ENCODE data around the gene PTPRM. TPM values are rescaled to one million over a fixed set of nuclear protein-coding genes. Genes with fewer than 3 reads are reported as not detected.

PTPRM gene
- polyA plus RNA-seq, 1 donor from 2014 or later: 126 TPM

DNA sequence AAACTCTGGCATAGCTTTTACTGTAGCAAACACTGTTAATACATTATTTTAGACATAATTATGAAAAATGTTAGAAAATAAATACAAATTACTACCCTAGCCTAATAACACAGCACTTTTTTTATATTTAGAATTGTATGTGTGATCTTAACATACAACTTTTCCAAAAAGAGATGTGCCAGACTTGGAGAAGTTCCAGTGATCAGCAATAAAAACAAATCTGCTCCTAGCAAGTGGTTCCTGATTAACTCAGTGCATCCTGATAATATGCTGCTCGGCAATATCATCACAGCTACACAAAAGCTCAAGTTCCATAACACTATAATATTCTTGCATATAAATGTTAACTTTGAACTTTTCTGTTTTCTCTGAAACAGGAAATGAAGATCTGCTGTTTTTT, 22.4 kb upstream of the PTPRM start:
- Histone ChIP-seq H3K9me3 (ENCODE audit: low read length) (no peaks in the 10 kb centered on the region), H2AFZ (ENCODE audit: low read depth, low read length) (no peak overlapping the region), H3K9ac (ENCODE audit: low read length) (no peak overlapping the region), H3K27ac (ENCODE audit: low read length) (no peak overlapping the region), H3K4me3 (ENCODE audit: low read length) (no peak overlapping the region), H3K4me2 (ENCODE audit: low read length) (no peak overlapping the region), H3K36me3 (ENCODE audit: insufficient read depth, low read length) (no peaks in the 10 kb centered on the region), H4K20me1 (ENCODE audit: insufficient read depth) (no peaks in the 10 kb centered on the region), H3K79me2 (replicated peaks; ENCODE audit: insufficient read depth, low read length) (no peaks in the 10 kb centered on the region), H3K27me3 (ENCODE audit: insufficient read depth, low read depth, low read length) (no peaks in the 10 kb centered on the region), H3K9me2 (ENCODE audit: insufficient read depth, low read length) (no peaks in the 10 kb centered on the region), H3F3A (ENCODE audit: insufficient read depth, low read length, poor library complexity, severe bottlenecking) (no peaks in the 10 kb centered on the region)
- TF ChIP-seq POLR2AphosphoS5 (IDR thresholded peaks at IDR 0.05): no peak
- TF ChIP-seq EZH2 (IDR thresholded peaks at IDR 0.05; ENCODE audit: borderline replicate concordance, insufficient read depth, low read length, poor library complexity, severe bottlenecking): no peak
- TF ChIP-seq, protein P1, sequence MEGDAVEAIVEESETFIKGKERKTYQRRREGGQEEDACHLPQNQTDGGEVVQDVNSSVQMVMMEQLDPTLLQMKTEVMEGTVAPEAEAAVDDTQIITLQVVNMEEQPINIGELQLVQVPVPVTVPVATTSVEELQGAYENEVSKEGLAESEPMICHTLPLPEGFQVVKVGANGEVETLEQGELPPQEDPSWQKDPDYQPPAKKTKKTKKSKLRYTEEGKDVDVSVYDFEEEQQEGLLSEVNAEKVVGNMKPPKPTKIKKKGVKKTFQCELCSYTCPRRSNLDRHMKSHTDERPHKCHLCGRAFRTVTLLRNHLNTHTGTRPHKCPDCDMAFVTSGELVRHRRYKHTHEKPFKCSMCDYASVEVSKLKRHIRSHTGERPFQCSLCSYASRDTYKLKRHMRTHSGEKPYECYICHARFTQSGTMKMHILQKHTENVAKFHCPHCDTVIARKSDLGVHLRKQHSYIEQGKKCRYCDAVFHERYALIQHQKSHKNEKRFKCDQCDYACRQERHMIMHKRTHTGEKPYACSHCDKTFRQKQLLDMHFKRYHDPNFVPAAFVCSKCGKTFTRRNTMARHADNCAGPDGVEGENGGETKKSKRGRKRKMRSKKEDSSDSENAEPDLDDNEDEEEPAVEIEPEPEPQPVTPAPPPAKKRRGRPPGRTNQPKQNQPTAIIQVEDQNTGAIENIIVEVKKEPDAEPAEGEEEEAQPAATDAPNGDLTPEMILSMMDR (IDR thresholded peaks at IDR 0.05; ENCODE audit: poor library complexity, severe bottlenecking): no peak
- no peak for TF ChIP-seq SMC3 (conservative IDR thresholded peaks at IDR 0.05; ENCODE audit: poor library complexity)
- no peak for TF ChIP-seq TAF1 (IDR thresholded peaks at IDR 0.05; ENCODE audit: low read depth)
- TF ChIP-seq, protein P2, sequence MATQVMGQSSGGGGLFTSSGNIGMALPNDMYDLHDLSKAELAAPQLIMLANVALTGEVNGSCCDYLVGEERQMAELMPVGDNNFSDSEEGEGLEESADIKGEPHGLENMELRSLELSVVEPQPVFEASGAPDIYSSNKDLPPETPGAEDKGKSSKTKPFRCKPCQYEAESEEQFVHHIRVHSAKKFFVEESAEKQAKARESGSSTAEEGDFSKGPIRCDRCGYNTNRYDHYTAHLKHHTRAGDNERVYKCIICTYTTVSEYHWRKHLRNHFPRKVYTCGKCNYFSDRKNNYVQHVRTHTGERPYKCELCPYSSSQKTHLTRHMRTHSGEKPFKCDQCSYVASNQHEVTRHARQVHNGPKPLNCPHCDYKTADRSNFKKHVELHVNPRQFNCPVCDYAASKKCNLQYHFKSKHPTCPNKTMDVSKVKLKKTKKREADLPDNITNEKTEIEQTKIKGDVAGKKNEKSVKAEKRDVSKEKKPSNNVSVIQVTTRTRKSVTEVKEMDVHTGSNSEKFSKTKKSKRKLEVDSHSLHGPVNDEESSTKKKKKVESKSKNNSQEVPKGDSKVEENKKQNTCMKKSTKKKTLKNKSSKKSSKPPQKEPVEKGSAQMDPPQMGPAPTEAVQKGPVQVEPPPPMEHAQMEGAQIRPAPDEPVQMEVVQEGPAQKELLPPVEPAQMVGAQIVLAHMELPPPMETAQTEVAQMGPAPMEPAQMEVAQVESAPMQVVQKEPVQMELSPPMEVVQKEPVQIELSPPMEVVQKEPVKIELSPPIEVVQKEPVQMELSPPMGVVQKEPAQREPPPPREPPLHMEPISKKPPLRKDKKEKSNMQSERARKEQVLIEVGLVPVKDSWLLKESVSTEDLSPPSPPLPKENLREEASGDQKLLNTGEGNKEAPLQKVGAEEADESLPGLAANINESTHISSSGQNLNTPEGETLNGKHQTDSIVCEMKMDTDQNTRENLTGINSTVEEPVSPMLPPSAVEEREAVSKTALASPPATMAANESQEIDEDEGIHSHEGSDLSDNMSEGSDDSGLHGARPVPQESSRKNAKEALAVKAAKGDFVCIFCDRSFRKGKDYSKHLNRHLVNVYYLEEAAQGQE (IDR thresholded peaks at IDR 0.05; ENCODE audit: borderline replicate concordance): no peak
- TF ChIP-seq RAD21 (conservative IDR thresholded peaks at IDR 0.05): no peak
- no peak for TF ChIP-seq MXI1 (conservative IDR thresholded peaks at IDR 0.05; ENCODE audit: poor library complexity, severe bottlenecking)
- TF ChIP-seq EP300 (conservative IDR thresholded peaks at IDR 0.05; ENCODE audit: poor library complexity, severe bottlenecking): no peak

DNA sequence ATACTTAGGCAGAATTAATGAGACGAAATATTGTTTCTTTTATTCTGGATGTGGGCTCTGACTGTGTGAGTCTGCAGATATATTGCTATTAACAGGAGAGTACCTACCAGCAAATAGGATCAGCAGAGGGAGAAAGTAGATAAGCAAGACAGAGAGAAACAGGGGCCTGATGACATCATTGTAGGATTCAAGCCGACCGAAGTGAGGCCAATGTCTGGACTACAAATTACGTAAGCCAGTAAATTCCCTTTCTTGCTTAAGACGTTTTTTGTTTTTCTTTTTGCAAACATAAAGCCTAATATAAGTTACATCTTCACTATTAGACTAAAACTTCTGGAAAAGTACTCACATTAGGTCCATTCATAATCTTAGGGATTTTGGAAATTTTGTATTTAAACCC, 21.4 kb upstream of the PTPRM start:
- H3K4me2 ChIP-seq (ENCODE audit: low read length): no peak overlapping the region
- H4K20me1 ChIP-seq (ENCODE audit: insufficient read depth): no peaks in the 10 kb centered on the region
- no peak overlapping the region for H3K27ac ChIP-seq (ENCODE audit: low read length)
- no peaks in the 10 kb centered on the region for H3K27me3 ChIP-seq (ENCODE audit: insufficient read depth, low read depth, low read length)
- H3K9me2 ChIP-seq (ENCODE audit: insufficient read depth, low read length): no peaks in the 10 kb centered on the region
- no peaks in the 10 kb centered on the region for H3F3A ChIP-seq (ENCODE audit: insufficient read depth, low read length, poor library complexity, severe bottlenecking)
- no peak overlapping the region for H3K9ac ChIP-seq (ENCODE audit: low read length)
- H3K36me3 ChIP-seq (ENCODE audit: insufficient read depth, low read length): no peaks in the 10 kb centered on the region
- no peaks in the 10 kb centered on the region for H3K79me2 ChIP-seq (replicated peaks; ENCODE audit: insufficient read depth, low read length)
- H3K4me3 ChIP-seq (ENCODE audit: low read length): no peak overlapping the region
- H3K9me3 ChIP-seq (ENCODE audit: low read length): no peaks in the 10 kb centered on the region
- TF ChIP-seq EP300 (conservative IDR thresholded peaks at IDR 0.05; ENCODE audit: poor library complexity, severe bottlenecking) (no peak), EZH2 (IDR thresholded peaks at IDR 0.05; ENCODE audit: borderline replicate concordance, insufficient read depth, low read length, poor library complexity, severe bottlenecking) (no peak), POLR2AphosphoS5 (IDR thresholded peaks at IDR 0.05) (no peak), SMC3 (conservative IDR thresholded peaks at IDR 0.05; ENCODE audit: poor library complexity) (no peak)
- H2AFZ ChIP-seq (ENCODE audit: low read depth, low read length): no peak overlapping the region
